MCF 10A (cell line): ENCODE measurements around the gene METTL5. TPM values are rescaled to one million over a fixed set of nuclear protein-coding genes. Genes with fewer than 3 reads are reported as not detected.

Experiments
- BruUV-seq: library from RNA; stranded (reverse); fragments of 400-500 nt; replicated peaks from 2 replicates; lab custom pipeline; 2021; lab: Mats Ljungman, UMichigan
- CTCF ChIA-PET: fragments of 300-600 bp; sonication (Branson Sonifier 250); formaldehyde crosslinking; extraction: SDS; loops from one replicate; lab custom pipeline; 2021; ENCODE audit warnings: antibody characterized with exemption, inconsistent platforms; lab: Yijun Ruan, JAX
- POLR2A ChIA-PET: fragments of 300-600, 350-650 bp; sonication (Branson Sonifier 250); formaldehyde crosslinking; extraction: SDS; loops from one replicate; lab custom pipeline; 2020; ENCODE audit warnings: antibody characterized with exemption, inconsistent platforms; lab: Yijun Ruan, JAX
- DNase-seq: peaks from one replicate; pipeline ENCODE4 v3.0.0-alpha.2; 2018; ENCODE audit not compliant: unreplicated experiment
- H3K27ac Mint-ChIP-seq: one replicate; pipeline ENCODE4 v1.8.0; 2022; ENCODE audit warnings: mild to moderate bottlenecking, low read depth, mixed read lengths; ENCODE audit not compliant: unreplicated experiment
- H3K27me3 Mint-ChIP-seq: one replicate; pipeline ENCODE4 v1.8.0; 2022; ENCODE audit warnings: mixed read lengths; ENCODE audit not compliant: insufficient read depth, unreplicated experiment
- H3K36me3 Mint-ChIP-seq: one replicate; pipeline ENCODE4 v1.8.0; 2022; ENCODE audit warnings: mild to moderate bottlenecking, moderate library complexity, mixed read lengths; ENCODE audit not compliant: insufficient read depth, unreplicated experiment
- H3K4me1 Mint-ChIP-seq: one replicate; pipeline ENCODE4 v1.8.0; 2022; ENCODE audit warnings: mixed read lengths; ENCODE audit not compliant: insufficient read depth, unreplicated experiment
- H3K4me3 Mint-ChIP-seq: one replicate; pipeline ENCODE4 v1.8.0; 2022; ENCODE audit warnings: mild to moderate bottlenecking, moderate library complexity, mixed read lengths; ENCODE audit not compliant: unreplicated experiment
- H3K9me3 Mint-ChIP-seq: one replicate; pipeline ENCODE4 v1.8.0; 2022; ENCODE audit warnings: mixed read lengths; ENCODE audit not compliant: unreplicated experiment
- intact Hi-C: fragments of 100-400 bp; cut with micrococcal nuclease; formaldehyde crosslinking; loops from 2 replicates; pipeline ENCODE4 v1.14.1; 2022
- total RNA-seq: library from RNA; stranded (reverse); gene quantifications from 2 replicates; pipeline ENCODE4 v1.2.3, GENCODE V29; 2022
- TF ChIP-seq, protein P1 (sequence below): fragments of 200-600 bp; IDR thresholded peaks from one replicate; pipeline ENCODE4 v1.8.0; 2022; ENCODE audit warnings: antibody characterized with exemption, mild to moderate bottlenecking; ENCODE audit not compliant: unreplicated experiment

METTL5 gene
- total RNA-seq, 1 experiment from 2014 or later, result 109 TPM

DNA sequence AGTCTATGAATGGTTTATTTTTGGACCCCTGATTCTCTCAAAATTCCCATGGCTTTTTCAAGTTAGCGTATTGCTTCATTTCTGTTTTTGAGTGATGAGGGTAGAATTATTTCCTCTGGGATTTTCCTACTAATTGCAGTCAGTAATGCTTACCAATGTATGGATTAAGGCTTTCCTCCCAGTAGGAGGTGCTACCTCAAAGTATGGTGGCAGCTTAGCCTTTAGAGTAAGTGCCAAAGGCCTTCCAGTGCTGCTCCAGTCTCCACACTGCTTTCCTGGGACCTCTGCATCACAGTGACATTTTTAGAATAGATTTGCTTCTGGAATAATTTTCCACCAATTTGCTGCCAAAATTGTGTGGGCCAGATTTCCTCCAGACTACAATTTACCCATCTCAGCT is 42.2 kb downstream of the METTL5 start:
- Mint-ChIP-seq H3K4me3 (no peak overlapping the region), H3K36me3 (no peaks in the 10 kb centered on the region), H3K9me3 (no peaks in the 10 kb centered on the region), H3K27ac (no peak overlapping the region), H3K4me1 (no peaks in the 10 kb centered on the region), H3K27me3 (no peaks in the 10 kb centered on the region)
- intact Hi-C loops, result no loop called here
- POLR2A ChIA-PET, result interaction anchor here (0.7 to 0.8 kb wide), 2 partner anchors 11 to 251 kb away, joined by 3 read pairs; no protein-coding TSS in a partner anchor
- DNase-seq, result no peak
- CTCF ChIA-PET, result no interaction called here
- no TSS peak for BruUV-seq
- TF ChIP-seq, protein P1, sequence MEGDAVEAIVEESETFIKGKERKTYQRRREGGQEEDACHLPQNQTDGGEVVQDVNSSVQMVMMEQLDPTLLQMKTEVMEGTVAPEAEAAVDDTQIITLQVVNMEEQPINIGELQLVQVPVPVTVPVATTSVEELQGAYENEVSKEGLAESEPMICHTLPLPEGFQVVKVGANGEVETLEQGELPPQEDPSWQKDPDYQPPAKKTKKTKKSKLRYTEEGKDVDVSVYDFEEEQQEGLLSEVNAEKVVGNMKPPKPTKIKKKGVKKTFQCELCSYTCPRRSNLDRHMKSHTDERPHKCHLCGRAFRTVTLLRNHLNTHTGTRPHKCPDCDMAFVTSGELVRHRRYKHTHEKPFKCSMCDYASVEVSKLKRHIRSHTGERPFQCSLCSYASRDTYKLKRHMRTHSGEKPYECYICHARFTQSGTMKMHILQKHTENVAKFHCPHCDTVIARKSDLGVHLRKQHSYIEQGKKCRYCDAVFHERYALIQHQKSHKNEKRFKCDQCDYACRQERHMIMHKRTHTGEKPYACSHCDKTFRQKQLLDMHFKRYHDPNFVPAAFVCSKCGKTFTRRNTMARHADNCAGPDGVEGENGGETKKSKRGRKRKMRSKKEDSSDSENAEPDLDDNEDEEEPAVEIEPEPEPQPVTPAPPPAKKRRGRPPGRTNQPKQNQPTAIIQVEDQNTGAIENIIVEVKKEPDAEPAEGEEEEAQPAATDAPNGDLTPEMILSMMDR, result no peak

DNA sequence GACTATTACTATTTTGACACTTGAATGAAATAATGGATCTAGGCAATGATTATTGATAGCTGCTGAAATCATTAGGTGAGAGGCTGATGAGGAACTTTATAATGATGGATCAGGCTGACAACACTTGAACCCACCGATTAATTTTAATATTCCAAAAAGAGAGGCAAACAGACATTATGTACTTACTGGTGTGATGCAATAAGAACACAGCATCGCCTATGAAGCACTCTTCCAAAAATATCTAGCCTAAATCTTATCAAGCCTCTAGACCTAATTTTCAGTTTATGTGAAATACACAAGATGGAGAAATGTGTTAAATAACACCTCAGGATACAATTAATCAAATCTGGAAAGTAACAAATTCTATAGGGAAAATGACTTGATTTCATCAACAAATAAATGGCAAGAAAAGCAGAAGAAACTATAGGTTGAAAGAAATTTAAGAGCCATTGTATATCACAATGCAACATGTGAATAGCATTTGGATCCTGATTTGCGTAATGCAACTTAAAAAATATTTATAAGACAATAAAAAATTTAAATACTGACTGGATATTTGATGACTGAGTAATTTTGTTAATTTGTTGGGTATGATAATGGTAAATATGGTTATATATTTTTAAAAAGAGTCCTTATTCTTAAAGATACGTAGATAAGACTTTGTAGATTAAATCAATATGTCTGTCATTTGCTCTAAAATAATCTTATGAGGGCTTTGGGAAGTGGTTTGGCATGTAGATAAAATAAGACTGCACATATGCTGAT is 43.3 kb downstream of the METTL5 start:
- H3K4me1 Mint-ChIP-seq, result peaks cover 1% of the 10 kb centered on the region
- ChIA-PET CTCF (no interaction called here), POLR2A (no interaction called here)
- H3K36me3 Mint-ChIP-seq, result no peaks in the 10 kb centered on the region
- H3K4me3 Mint-ChIP-seq, result no peak overlapping the region
- H3K27ac Mint-ChIP-seq, result no peak overlapping the region
- TF ChIP-seq, protein P1, result no peak
- BruUV-seq, result no TSS peak
- no peaks in the 10 kb centered on the region for H3K9me3 Mint-ChIP-seq
- DNase-seq, result no peak
- intact Hi-C loops, result no loop called here
- H3K27me3 Mint-ChIP-seq, result no peaks in the 10 kb centered on the region

DNA sequence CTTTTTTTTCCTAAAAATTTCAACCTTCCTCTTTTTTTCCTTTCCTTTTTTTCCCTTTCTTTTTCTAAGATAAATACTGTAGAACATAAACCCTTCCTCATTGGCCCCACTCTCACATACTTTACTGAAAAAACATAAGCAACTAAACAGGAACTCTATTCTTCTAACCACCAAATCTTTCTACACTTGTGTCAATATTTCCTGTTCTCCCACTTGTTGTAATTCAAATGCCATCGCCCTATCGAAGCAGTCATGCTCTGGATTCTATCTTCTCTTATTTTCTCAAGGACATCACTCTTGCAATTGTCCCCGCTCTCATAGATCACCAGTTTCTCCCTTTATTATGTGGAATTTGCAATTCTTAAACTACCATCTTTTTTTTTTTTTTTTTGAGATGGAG is 46.3 kb downstream of the METTL5 start:
- no peak overlapping the region for H3K27ac Mint-ChIP-seq
- DNase-seq, result no peak
- ChIA-PET POLR2A (no interaction called here), CTCF (interaction anchor here (0.6 kb wide), 1 partner anchor 20 kb away, joined by 3 read pairs; no protein-coding TSS in a partner anchor)
- H3K4me1 Mint-ChIP-seq, result peaks cover 10% of the 10 kb centered on the region
- no peaks in the 10 kb centered on the region for H3K27me3 Mint-ChIP-seq
- intact Hi-C loops, result no loop called here
- H3K9me3 Mint-ChIP-seq, result no peaks in the 10 kb centered on the region
- TF ChIP-seq, protein P1, result no peak
- H3K4me3 Mint-ChIP-seq, result no peak overlapping the region
- H3K36me3 Mint-ChIP-seq, result no peaks in the 10 kb centered on the region
- no TSS peak for BruUV-seq

GRCh38 chr2:169776252-169776761 is 48.4 kb downstream of the METTL5 start:
- peak overlapping the region; percentile 7 for H3K27ac Mint-ChIP-seq
- H3K27me3 Mint-ChIP-seq, result no peaks in the 10 kb centered on the region
- intact Hi-C loops, result no loop called here
- no peak overlapping the region for H3K4me3 Mint-ChIP-seq
- BruUV-seq, result no TSS peak
- no peaks in the 10 kb centered on the region for H3K36me3 Mint-ChIP-seq
- ChIA-PET POLR2A (interaction anchor here (0.6 to 1.3 kb wide), 2 partner anchors 11 to 288 kb away, joined by 4 read pairs; no protein-coding TSS in a partner anchor), CTCF (interaction anchor here (0.6 to 2.0 kb wide), 2 partner anchors 12 to 45 kb away, joined by 3 to 7 read pairs; no protein-coding TSS in a partner anchor)
- H3K4me1 Mint-ChIP-seq, result peaks cover 10% of the 10 kb centered on the region
- DNase-seq, result no peak
- TF ChIP-seq, protein P1, result no peak
- H3K9me3 Mint-ChIP-seq, result no peaks in the 10 kb centered on the region
